Body of pancreas (tissue), 4 donors: ENCODE results near the gene ATG12. TPM values are rescaled to one million over a fixed set of nuclear protein-coding genes. Genes with fewer than 3 reads are reported as not detected.

ENCODE experiments used
- ATAC-seq: fragments of 150-250 bp; one replicate; pipeline ENCODE4 v1.9.1; 2016
- DNase-seq, 4 donors: peaks; one replicate each; pipeline ENCODE4 v3.0.0-alpha.2; 2019
- H3K27ac ChIP-seq, 4 donors: fragments of 200-600 bp; sonication (generic); 1 replicate in 3 of 4; 2 replicates in 1 of 4; pipeline versions ENCODE4 v1.5.1 to v1.6.1; 2016 to 2019; ENCODE audit warnings: mild to moderate bottlenecking in 1 of 4, mixed read lengths in 1 of 4, moderate library complexity in 1 of 4
- H3K27me3 ChIP-seq, 2 donors: fragments of 200-600 bp; sonication (generic); one replicate each; pipeline ENCODE4 v1.6.0; 2016; ENCODE audit warnings: mild to moderate bottlenecking in 1 of 2
- H3K36me3 ChIP-seq, 2 donors: fragments of 200-600 bp; sonication (generic); replicated peaks in 1 of 2; 2 replicates each; pipeline ENCODE4 v1.5.1; 2016; ENCODE audit warnings: low read depth in 2 of 2; ENCODE audit not compliant: insufficient read depth in 1 of 2
- H3K4me1 ChIP-seq: fragments of 200-600 bp; sonication (generic); one replicate; pipeline ENCODE4 v1.6.0; 2016
- H3K4me3 ChIP-seq, 2 donors: fragments of 200-600 bp; sonication (generic); 1 replicate in 1 of 2; 2 replicates in 1 of 2; pipeline ENCODE4 v1.5.1; 2016 to 2019
- H3K9me3 ChIP-seq, 3 donors: fragments of 200-600 bp; sonication (generic); 1 replicate in 2 of 3; 2 replicates in 1 of 3; pipeline ENCODE4 v1.5.1; 2016
- POLR2A ChIP-seq, 3 donors: fragments of 450-650 bp; IDR thresholded peaks; one replicate each; pipeline ENCODE4 v1.6.1; 2016; ENCODE audit warnings: antibody characterized with exemption in 3 of 3, mild to moderate bottlenecking in 2 of 3
- WGBS, 2 donors: methylation state at CpG; one replicate each; pipeline ENCODE4 v1.1.5; 2017; 5-methylcytosine and 5-hydroxymethylcytosine counted together
- intact Hi-C: fragments of 100-400 bp; cut with DNase I; formaldehyde crosslinking; loops from one replicate; pipeline ENCODE4 v1.15.1; 2023
- total RNA-seq, 2 donors: library from RNA; depleted of rRNA; stranded (reverse); fragments of >200 nt; gene quantifications; one replicate each; pipeline ENCODE4 v1.1.0, GENCODE V29; 2016
- TF ChIP-seq, protein P1 (sequence below), 7 experiments: fragments of 450-650 bp in 4 of 7; fragments of 200-600 bp in 3 of 7; sonication (generic) in 3 of 7; IDR thresholded peaks; one replicate each; pipeline ENCODE4 v1.5.1; 2016 to 2019; ENCODE audit warnings: antibody characterized with exemption in 7 of 7

The ATG12 gene
- total RNA-seq, 2 donors from 2014 or later: 28.3 to 47.5 TPM

DNA sequence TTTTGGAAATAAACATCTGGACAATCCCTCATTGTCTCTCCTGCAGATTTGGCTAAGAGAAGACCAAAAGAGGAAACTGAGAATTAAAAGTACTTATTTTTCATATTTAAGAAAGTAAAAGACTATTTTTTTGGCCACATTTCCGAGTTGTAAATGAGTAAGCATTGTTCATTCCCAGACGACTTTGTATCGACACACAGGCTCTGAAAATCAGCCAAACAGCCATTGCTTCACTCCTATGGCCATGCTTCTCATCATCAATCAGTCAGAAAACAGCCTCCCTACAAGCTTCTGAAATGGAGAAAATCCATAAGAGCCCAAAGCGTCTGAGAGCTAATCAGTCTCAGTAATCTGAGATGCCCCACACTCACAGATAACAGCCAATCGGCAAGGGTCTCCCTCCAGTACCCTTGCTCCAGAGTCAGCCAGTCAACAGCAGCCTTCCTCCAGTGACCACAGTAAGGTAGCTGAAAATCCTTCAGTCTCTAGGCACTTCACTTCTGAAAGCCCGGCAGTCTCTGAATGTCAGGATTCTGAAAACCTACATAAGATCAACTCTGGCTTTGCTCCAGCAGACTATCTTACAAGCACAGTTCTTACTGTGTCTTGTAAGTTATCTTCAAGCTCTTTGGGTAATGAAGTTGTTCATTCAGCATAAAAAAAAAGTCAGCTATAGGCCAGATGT lies 55.8 kb downstream of the ATG12 start:
- TF ChIP-seq POLR2A (IDR thresholded peaks at IDR 0.05): no peak
- TF ChIP-seq, protein P1, sequence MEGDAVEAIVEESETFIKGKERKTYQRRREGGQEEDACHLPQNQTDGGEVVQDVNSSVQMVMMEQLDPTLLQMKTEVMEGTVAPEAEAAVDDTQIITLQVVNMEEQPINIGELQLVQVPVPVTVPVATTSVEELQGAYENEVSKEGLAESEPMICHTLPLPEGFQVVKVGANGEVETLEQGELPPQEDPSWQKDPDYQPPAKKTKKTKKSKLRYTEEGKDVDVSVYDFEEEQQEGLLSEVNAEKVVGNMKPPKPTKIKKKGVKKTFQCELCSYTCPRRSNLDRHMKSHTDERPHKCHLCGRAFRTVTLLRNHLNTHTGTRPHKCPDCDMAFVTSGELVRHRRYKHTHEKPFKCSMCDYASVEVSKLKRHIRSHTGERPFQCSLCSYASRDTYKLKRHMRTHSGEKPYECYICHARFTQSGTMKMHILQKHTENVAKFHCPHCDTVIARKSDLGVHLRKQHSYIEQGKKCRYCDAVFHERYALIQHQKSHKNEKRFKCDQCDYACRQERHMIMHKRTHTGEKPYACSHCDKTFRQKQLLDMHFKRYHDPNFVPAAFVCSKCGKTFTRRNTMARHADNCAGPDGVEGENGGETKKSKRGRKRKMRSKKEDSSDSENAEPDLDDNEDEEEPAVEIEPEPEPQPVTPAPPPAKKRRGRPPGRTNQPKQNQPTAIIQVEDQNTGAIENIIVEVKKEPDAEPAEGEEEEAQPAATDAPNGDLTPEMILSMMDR (IDR thresholded peaks at IDR 0.05): no peak
- no peaks in the 10 kb centered on the region for H3K4me1 ChIP-seq
- no peak overlapping the region for H3K4me3 ChIP-seq
- H3K9me3 ChIP-seq: no peaks in the 10 kb centered on the region
- no peaks in the 10 kb centered on the region for H3K27me3 ChIP-seq
- no peak overlapping the region for H3K27ac ChIP-seq
- intact Hi-C loops: no loop called here
- DNase-seq (no peak), ATAC-seq (no peak)
- 33 to 54% methylated on average over 6 of the region's 6 CpGs for WGBS, 2 donors
- H3K36me3 ChIP-seq: no peaks in the 10 kb centered on the region

DNA sequence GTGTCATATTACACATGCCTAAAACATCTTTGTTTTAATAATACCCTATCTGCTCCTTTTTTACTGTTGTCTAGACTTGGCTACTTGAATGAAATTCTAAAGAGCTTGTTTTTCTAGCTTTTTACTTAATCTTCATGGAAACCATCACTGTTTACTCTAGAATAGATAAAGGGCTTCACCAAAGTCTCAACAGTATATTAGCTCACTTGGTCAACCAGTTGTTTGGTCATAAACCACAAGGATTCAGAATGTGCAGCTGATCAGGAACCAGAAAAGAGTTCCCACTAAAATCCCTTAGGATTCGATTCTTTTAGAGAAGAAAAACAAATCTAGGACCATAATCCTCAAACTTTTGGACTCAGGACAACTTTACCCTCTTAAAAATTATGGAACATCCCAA lies 62.9 kb downstream of the ATG12 start:
- H3K4me1 ChIP-seq: no peaks in the 10 kb centered on the region
- TF ChIP-seq, protein P1 (IDR thresholded peaks at IDR 0.05): no peak
- TF ChIP-seq POLR2A (IDR thresholded peaks at IDR 0.05): no peak
- intact Hi-C loops: no loop called here
- ATAC-seq (no peak), DNase-seq (no peak)
- H3K27me3 ChIP-seq: no peaks in the 10 kb centered on the region
- H3K36me3 ChIP-seq: no peaks in the 10 kb centered on the region
- no peak overlapping the region for H3K27ac ChIP-seq
- WGBS, 2 donors: 61 to 68% methylated on average over 1 of the region's 1 CpG
- no peak overlapping the region for H3K4me3 ChIP-seq
- H3K9me3 ChIP-seq: no peaks in the 10 kb centered on the region

Other genes with a start within 250 kb of the ATG12 start
- 1 to 10 TPM in 1 of 2 donors, under 1 TPM in 1; 0.52 to 1.6 TPM for gene TICAM2, start 239.1 kb downstream of the ATG12 start, total RNA-seq
- gene TMED7, start 215.5 kb downstream of the ATG12 start, total RNA-seq: 10 to 100 TPM; 40.5 to 51.4 TPM
- 10 to 100 TPM in 1 of 2 donors, 1 to 10 TPM in 1; 7.3 to 92.3 TPM for gene CDO1, start 24.9 kb downstream of the ATG12 start, total RNA-seq
- gene AP3S1, start 370 bp upstream of the ATG12 start, total RNA-seq: 10 to 100 TPM; 47.8 to 87.9 TPM
- gene LVRN, start 120.9 kb upstream of the ATG12 start, total RNA-seq: 1 to 10 TPM in 1 of 2 donors, under 1 TPM in 1; 0.52 to 2.0 TPM
- not detected for gene ARL14EPL, start 190.9 kb upstream of the ATG12 start, total RNA-seq
- gene COMMD10, start 243.5 kb upstream of the ATG12 start, total RNA-seq: 10 to 100 TPM; 26.5 to 27.0 TPM